GM12874 (cell line): Measurements from ENCODE around the gene SFI1.

Experiments used
- CTCF ChIP-seq: IDR thresholded peaks from 2 replicates; pipeline ENCODE4 v1.5.1; 2011; ENCODE audit warnings: low read depth, mild to moderate bottlenecking, control low read depth, low read length, moderate library complexity; ENCODE audit not compliant: insufficient read depth

Gene SFI1

GRCh38 chr22:31465307-31465706 is 31.0 kb upstream of the SFI1 start:
- TF ChIP-seq CTCF, result no peak

- no peak for TF ChIP-seq CTCF
These were observed 21.6 kb upstream of the SFI1 start for GRCh38 chr22:31474743-31475142.

GRCh38 chr22:31475800-31476199 is 20.5 kb upstream of the SFI1 start:
- TF ChIP-seq CTCF, result no peak

GRCh38 chr22:31477329-31477728 is 19.0 kb upstream of the SFI1 start:
- TF ChIP-seq CTCF, result no peak

- no peak for TF ChIP-seq CTCF
These were observed 15.2 kb upstream of the SFI1 start for GRCh38 chr22:31481129-31481528.

- TF ChIP-seq CTCF, result no peak
These were observed 9.4 kb upstream of the SFI1 start for GRCh38 chr22:31486951-31487350.

GRCh38 chr22:31488346-31488883 is 7.9 kb upstream of the SFI1 start:
- TF ChIP-seq CTCF, result no peak

GRCh38 chr22:31488988-31489617 is 7.2 kb upstream of the SFI1 start:
- TF ChIP-seq CTCF, result no peak
